ENCODE data around the gene ETNK2.

Gene ETNK2

DNA sequence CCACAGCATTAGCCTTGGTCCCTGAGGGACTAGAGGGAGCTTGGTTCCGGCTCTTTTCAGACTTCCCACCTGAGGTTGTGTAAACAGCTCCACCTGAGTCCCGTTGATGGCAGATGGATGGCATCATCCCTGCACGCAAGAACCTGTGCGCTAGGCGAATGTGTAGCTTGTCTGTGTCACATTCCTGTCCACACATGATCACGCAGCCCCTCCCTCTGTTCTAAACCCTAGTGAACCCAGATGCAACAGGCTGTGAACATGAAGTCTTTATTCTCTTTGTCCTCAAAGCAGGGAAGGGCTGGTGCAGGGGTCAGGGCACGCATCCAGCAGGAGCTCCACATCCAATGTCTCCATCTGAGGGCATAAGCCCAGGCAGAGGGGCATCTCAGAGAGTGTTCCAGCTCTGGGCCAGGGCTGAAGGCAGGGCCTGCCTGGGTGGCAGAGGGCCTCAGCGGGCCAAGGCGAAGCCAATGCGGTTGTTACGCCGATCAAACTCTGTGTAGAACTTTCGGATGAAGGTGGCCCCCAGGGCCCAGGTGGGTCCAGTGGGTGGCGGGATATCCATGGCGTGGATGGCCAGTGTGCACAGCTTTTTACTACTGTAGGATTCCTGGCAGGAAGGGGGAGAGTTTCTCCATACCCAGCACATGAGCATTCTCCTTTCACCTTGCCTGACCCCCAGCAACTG lies 2.9 kb upstream of the ETNK2 start:
- no peak for DNase-seq
- in situ Hi-C loops (cut with HindIII; ENCODE audit: low pct_ligation_motif_present, low sequenced_read_pairs) = loop anchor here (25.0 kb wide), 1 partner anchor 208 kb away; the partner anchor contains the start of gene PLEKHA6
- H3K4me3 ChIP-seq (ENCODE audit: low read depth, low read length) = no peak overlapping the region
- TF ChIP-seq, protein P1, sequence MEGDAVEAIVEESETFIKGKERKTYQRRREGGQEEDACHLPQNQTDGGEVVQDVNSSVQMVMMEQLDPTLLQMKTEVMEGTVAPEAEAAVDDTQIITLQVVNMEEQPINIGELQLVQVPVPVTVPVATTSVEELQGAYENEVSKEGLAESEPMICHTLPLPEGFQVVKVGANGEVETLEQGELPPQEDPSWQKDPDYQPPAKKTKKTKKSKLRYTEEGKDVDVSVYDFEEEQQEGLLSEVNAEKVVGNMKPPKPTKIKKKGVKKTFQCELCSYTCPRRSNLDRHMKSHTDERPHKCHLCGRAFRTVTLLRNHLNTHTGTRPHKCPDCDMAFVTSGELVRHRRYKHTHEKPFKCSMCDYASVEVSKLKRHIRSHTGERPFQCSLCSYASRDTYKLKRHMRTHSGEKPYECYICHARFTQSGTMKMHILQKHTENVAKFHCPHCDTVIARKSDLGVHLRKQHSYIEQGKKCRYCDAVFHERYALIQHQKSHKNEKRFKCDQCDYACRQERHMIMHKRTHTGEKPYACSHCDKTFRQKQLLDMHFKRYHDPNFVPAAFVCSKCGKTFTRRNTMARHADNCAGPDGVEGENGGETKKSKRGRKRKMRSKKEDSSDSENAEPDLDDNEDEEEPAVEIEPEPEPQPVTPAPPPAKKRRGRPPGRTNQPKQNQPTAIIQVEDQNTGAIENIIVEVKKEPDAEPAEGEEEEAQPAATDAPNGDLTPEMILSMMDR (IDR thresholded peaks at IDR 0.05; ENCODE audit: low read depth, low read length, missing control alignments) = no peak
- no peaks in the 10 kb centered on the region for H3K27me3 ChIP-seq (replicated peaks)
- no peaks in the 10 kb centered on the region for H3K36me3 ChIP-seq (replicated peaks)
- H3K27ac ChIP-seq = no peak overlapping the region

DNA sequence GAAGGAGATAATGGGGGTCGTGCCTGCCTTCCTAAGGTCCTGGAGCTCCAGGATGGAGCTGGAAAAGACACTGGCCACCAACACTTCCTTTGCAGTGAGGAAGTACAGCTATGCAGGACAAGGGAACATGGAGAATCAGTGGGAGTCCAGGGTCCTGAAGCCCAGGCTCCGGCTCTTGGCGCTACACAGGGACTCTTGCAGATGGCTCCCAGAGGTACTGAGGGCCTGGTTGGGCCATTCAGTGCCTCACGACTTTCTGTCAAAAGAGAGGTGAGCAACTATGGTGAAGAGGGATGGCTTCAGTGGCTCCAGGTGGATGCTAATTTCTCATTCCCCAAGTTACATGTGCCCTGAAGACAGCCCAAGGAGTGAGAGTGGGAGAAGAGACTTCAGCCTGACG lies 1.8 kb upstream of the ETNK2 start:
- H3K27me3 ChIP-seq (replicated peaks) = no peaks in the 10 kb centered on the region
- TF ChIP-seq, protein P1 (IDR thresholded peaks at IDR 0.05; ENCODE audit: low read depth, low read length, missing control alignments) = no peak
- no peak overlapping the region for H3K4me3 ChIP-seq (ENCODE audit: low read depth, low read length)
- no peak for DNase-seq
- in situ Hi-C loops (cut with HindIII; ENCODE audit: low pct_ligation_motif_present, low sequenced_read_pairs) = loop anchor here (25.0 kb wide), 1 partner anchor 209 kb away; the partner anchor contains the start of gene PLEKHA6
- H3K27ac ChIP-seq = no peak overlapping the region
- H3K36me3 ChIP-seq (replicated peaks) = no peaks in the 10 kb centered on the region

DNA sequence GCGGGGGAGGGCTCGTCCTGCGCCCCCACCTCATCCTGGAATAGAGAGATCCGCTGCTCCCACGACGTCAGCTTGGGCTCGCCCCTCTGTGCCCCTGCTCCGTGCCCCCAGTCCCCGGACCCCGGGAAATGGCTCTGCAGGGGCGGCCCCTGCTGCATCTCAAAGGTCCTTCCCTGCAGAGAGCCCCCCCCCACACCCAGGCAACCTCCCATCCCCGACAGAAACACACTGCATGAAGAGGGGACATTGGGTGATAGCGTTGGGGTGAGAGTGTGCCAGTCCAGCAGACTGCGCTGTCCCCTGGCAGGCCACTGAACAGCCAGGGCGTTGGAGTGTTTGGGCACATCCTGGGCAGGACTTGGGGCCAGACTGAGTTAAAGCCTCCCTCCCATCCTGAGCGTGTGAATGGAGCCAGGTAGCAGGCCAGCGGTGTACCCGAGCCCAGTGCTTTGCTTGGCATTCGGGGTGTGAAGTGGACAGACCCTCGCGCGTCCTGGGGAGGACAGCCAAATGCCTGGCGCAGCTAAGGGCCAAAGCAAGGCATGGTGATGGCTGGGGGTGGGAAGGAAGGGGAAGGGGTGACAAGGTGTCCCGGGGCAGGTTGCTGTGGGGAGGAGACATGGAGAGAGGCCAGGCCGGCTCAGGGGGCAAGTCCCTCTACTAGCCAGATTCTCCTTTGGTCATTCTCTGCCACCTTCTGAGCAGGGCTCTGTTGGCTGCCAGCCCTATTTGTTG lies 633 bp upstream of the ETNK2 start:
- in situ Hi-C loops (cut with HindIII; ENCODE audit: low pct_ligation_motif_present, low sequenced_read_pairs) = loop anchor here (25.0 kb wide), 1 partner anchor 210 kb away; the partner anchor contains the start of gene PLEKHA6
- DNase-seq = no peak
- Histone ChIP-seq H3K4me3 (ENCODE audit: low read depth, low read length) (peak overlapping the region; percentile 55), H3K36me3 (replicated peaks) (no peaks in the 10 kb centered on the region), H3K27ac (no peak overlapping the region), H3K27me3 (replicated peaks) (no peaks in the 10 kb centered on the region)
- TF ChIP-seq, protein P1 (IDR thresholded peaks at IDR 0.05; ENCODE audit: low read depth, low read length, missing control alignments) = peak; percentile 4

DNA sequence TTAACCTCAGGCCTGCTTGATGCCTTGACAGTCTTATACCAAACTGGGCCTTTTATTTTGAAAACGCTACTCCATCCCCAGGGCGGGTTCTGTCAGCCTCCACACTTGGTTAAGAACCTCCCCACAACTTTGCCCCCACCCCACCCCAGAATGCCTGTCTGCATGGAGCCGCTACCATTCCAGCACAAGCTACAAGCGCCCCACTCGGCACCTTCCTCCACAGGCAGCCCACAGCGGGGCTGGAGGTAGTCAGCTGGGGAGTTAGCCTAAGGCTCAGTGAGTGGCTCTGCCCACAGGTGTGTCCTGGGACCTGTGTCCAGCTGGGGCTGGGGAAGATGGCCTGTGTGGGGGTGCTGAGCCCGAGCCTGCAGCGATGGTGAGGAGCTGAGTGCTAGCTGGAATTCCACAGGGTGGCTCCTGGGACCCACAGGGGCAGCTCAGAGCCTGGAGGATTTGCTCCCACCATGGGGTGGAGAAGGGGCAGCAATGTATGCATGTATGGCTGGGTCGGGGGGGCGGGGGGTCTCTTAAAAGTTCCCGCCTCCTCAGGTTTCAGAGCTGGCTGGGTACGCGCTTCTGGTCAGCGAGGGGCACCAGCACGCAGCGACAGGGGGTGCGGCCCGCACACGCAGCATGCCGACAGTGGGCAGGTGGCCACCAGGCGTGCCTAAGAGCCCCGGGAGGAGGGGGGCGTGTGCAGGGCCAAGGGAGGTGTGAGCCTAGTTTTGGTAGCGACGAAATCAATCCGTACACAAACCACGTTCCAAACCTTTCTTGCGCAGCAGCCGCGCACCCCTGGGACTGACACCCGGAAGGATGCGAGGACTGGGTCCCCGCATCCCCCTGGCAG lies 917 bp downstream of the ETNK2 start:
- DNase-seq = no peak
- H3K27ac ChIP-seq = no peak overlapping the region
- peak overlapping the region; percentile 59 for H3K4me3 ChIP-seq (ENCODE audit: low read depth, low read length)
- no peaks in the 10 kb centered on the region for H3K27me3 ChIP-seq (replicated peaks)
- in situ Hi-C loops (cut with HindIII; ENCODE audit: low pct_ligation_motif_present, low sequenced_read_pairs) = loop anchor here (25.0 kb wide), 1 partner anchor 211 kb away; the partner anchor contains the start of gene PLEKHA6
- TF ChIP-seq, protein P1 (IDR thresholded peaks at IDR 0.05; ENCODE audit: low read depth, low read length, missing control alignments) = no peak
- H3K36me3 ChIP-seq (replicated peaks) = no peaks in the 10 kb centered on the region

DNA sequence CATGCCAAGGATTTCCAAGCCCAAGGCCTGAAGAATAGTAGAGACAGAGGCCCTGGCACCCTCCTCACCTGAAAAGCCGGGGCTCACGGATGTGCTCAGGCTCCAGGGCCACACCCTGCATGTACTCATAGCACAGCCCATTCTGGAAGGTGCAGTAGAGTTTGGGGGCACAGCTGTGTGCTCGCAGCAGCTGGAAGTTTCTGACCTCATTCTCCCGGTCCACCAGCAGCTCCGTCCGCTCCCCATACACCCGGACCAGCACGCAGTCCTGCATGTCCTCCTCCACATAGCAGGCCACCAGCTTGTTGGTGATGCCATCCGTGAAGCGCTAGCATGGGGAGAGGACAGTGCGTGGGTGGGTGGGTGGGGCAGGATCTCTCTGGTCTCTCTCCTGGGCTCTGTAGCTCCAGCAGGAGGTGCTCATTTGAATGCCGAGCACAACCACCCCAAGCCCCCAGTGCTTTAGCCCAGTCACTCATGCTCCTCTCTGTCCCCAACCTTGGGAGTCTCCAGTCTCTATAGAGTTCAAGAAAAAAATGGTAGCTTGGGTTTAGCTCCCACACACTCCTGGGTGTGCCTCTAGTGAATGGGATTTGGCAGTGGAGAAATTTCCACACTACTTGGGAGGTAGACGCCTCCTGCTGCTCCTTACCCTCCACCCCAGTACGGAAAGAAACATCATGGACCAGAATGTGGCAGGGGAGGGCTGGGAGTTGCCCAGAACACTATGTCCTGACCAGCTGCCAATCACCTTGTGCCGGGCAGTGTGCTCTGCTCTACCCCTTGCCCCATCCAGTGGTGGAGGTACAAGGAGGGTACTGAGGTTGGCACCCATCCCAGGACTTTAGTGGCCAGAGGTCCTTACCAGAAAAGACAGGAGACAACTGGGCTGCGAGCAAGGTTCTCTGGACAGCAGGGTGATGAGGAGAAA lies 1.9 kb downstream of the ETNK2 start:
- H3K27me3 ChIP-seq (replicated peaks) = no peaks in the 10 kb centered on the region
- H3K36me3 ChIP-seq (replicated peaks) = no peaks in the 10 kb centered on the region
- TF ChIP-seq, protein P1 (IDR thresholded peaks at IDR 0.05; ENCODE audit: low read depth, low read length, missing control alignments) = no peak
- no peak overlapping the region for H3K4me3 ChIP-seq (ENCODE audit: low read depth, low read length)
- in situ Hi-C loops (cut with HindIII; ENCODE audit: low pct_ligation_motif_present, low sequenced_read_pairs) = loop anchor here (25.0 kb wide), 2 partner anchors 212 to 288 kb away; partner anchors contain the start of genes PLEKHA6 and SNRPE
- no peak for DNase-seq
- H3K27ac ChIP-seq = no peak overlapping the region
